Stimulated activated naive CD8-positive, alpha-beta T cell treated with anti-CD3 and anti-CD28 coated beads, Interleukin-15, Interleukin-2, amounts not matched to agents 100 U/mL and 50 U/mL, for 24 hours (primary cell): Measurements from ENCODE around the gene NT5C3A.
"Not testable (repeated sequence)": the region's sequence is repeated elsewhere in the genome, so short reads cannot be mapped to it uniquely, and the experiment has no call there.

ENCODE experiments used
- ATAC-seq: fragments of 150-1000 bp; cut with Tn5 transposase; one replicate; pipeline ENCODE4 v1.10.0; 2021
- DNase-seq: peaks from one replicate; pipeline ENCODE4 v3.0.0; 2021

The NT5C3A gene

GRCh38 chr7:33062023-33062781, at the start of gene NT5C3A:
Gene NT5C3A (minus strand): TSS chr7:33062776. CDS start chr7:33062705, 71 bp downstream.
- peak; percentile 1 for ATAC-seq

GRCh38 chr7:33111614-33112013, 49.0 kb upstream of the NT5C3A start:
- DNase-seq, result no peak
- ATAC-seq, result no peak

More at GRCh38 chr7:33062023-33062781, at the start of gene NT5C3A:
- DNase-seq, result peak; percentile 52

DNA sequence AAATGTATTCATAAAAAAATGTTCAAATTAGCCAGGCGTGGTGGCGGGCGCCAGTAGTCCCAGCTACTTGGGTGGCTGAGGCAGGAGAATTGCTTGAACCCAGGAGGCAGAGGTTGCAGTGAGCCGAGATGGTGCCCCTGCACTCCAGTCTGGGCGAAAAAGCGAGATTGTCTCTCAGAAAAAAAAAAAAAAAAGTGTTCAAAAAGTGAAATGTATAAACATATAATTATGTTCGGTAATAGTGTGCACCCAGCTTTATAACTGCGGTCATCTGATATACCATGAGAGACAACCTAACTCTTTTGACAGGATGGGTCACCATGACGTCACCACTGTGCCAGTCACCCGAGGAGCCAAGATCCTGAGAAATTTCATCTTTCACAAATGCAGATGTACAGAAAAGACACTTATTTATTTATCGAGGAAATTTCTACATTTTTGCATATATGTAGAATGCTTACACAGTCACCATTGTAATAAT, 47.2 kb upstream of the NT5C3A start:
- ATAC-seq (no peak), DNase-seq (no peak)

GRCh38 chr7:33109005-33109757, 46.6 kb upstream of the NT5C3A start, which contains the start of gene RP9:
Gene RP9 (minus strand): TSS chr7:33109404. CDS start chr7:33109372, 32 bp downstream.
- peak; percentile 83 for DNase-seq
- peak; percentile 94 for ATAC-seq

DNA sequence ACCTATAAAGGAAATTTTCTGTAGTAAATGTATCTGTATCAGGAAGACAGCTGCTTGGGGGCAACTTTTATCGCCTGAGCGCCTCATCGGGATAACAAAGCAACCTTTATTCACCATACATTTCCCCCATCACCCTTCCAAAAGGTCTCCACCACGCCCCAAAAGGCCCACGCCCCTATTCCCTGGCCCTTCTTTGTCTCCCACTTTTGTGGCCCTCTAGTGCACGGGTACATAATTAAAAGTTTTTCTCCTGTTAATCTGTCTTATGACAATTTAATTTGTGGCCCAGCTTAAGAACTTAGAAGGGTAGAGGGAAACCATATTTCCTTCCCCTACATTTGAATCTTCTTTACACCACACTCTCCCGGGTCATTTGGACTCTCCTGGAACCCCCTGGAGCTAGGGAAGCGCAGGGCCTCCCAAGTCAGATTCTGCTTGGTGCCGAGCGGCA, 46.0 kb upstream of the NT5C3A start:
- DNase-seq (peak; percentile 37), ATAC-seq (no peak)

GRCh38 chr7:33107136-33108066, 44.8 kb upstream of the NT5C3A start:
- ATAC-seq, result no peak

GRCh38 chr7:33101906-33102305, 39.3 kb upstream of the NT5C3A start:
- ATAC-seq (no peak), DNase-seq (no peak)

More at GRCh38 chr7:33107136-33108066, 44.8 kb upstream of the NT5C3A start:
- peak; percentile 25 for DNase-seq

- ATAC-seq (no peak), DNase-seq (no peak)
Measured at GRCh38 chr7:33100770-33101169, 38.2 kb upstream of the NT5C3A start.

- ATAC-seq (no peak), DNase-seq (no peak)
Measured at GRCh38 chr7:33099154-33099940, 36.8 kb upstream of the NT5C3A start.

- ATAC-seq, DNase-seq: not testable (repeated sequence)
Measured at GRCh38 chr7:33094745-33095275, 32.2 kb upstream of the NT5C3A start.

- DNase-seq, result no peak
- no peak for ATAC-seq
Measured at GRCh38 chr7:33093266-33093665, 30.7 kb upstream of the NT5C3A start.

DNA sequence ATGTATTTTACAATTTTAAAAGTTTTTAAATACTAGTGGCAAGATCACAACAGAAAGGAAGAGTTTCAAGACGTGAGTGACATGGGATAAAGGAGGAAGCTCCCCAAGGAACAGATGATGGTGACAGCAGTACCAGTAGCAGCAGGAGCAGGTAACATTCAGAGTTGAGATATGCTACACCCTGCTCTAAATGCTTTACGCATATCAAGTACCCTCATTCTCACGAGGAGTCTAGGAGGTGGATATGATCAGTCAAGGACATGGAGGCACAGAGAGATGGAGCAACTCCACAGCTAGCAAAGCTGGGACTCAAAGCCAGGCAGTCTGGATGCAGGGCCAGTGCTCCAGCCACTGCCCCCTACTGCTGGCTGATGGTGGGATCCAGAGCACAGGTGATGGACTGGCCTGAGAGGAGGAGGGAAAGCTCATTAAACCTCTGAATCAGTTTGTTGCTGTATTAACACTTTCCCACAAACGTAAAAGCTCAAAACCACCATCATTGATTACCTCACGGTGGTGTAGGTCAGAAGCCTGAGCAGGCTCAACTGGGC, 29.1 kb upstream of the NT5C3A start:
- no peak for DNase-seq
- no peak for ATAC-seq

GRCh38 chr7:33091111-33091531, 28.5 kb upstream of the NT5C3A start:
- no peak for ATAC-seq
- no peak for DNase-seq

GRCh38 chr7:33089142-33089541, 26.6 kb upstream of the NT5C3A start:
- ATAC-seq (no peak), DNase-seq (no peak)

- ATAC-seq, result no peak
- DNase-seq, result no peak
Measured at GRCh38 chr7:33087858-33088257, 25.3 kb upstream of the NT5C3A start.

DNA sequence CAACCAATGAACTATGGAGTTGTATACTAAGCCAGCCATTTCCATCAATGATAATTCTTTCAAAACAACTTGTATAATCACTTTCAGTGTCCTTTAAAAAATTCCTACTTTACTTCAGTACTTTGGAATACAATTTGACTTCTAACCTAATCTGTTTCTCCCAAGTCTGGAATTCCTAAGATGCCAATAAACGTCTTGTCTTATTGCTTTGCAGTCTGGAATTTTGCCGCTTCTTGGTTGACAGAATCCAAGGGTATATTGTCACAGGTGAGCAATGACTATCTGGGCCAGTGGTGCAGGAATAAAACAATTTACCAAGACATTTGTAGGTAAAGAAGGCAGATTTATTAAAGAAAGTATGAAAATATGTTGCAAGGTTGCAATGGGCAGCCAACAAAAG, 24.8 kb upstream of the NT5C3A start:
- DNase-seq (no peak), ATAC-seq (no peak)

GRCh38 chr7:33079763-33080690, 17.5 kb upstream of the NT5C3A start:
- no peak for ATAC-seq
- no peak for DNase-seq

GRCh38 chr7:33079096-33079495, 16.5 kb upstream of the NT5C3A start:
- DNase-seq (no peak), ATAC-seq (no peak)

DNA sequence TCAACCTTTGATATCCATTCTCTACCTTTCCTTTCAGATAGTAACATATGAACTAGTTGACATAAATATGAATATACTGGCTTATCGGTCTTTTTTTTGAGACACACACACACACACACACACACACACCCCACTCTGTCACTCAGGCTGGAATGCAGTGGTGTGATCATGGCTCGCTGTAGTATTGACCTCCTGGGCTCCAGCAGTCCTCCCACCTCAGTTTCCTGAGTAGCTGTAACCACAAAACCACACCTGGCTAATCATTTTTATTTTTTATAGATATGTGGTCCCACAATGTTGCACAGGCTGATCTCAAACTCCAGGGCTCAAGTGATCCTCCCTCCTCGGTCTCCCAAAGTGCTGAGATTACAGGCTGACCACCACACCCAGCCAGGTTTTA, 14.2 kb upstream of the NT5C3A start:
- ATAC-seq, result no peak

More for the DNA sequence above, 14.2 kb upstream of the NT5C3A start:
- DNase-seq, result no peak
